WTC11 (cell line): Measurements from ENCODE around the gene MARK3.

Experiments used
- MXD4 ChIP-seq: fragments of 250-450 bp; sonication (Bioruptor Pico); IDR thresholded peaks from 2 replicates; pipeline ENCODE4 v1.8.0; 2021; ENCODE audit warnings: mild to moderate bottlenecking, moderate library complexity, borderline replicate concordance
- TEAD4 ChIP-seq: sonication (generic); formaldehyde crosslinking; IDR thresholded peaks from 2 replicates; pipeline ENCODE4 v1.8.0; 2022; ENCODE audit warnings: mild to moderate bottlenecking, missing genetic modification reagents
- ZNF416 ChIP-seq: fragments of 250-450 bp; sonication (Bioruptor Pico); IDR thresholded peaks from 2 replicates; pipeline ENCODE4 v1.9.0; 2021; ENCODE audit warnings: mild to moderate bottlenecking, inconsistent platforms
- TF ChIP-seq, protein P1 (sequence below): fragments of 200-600 bp; IDR thresholded peaks from 2 replicates; pipeline ENCODE4 v1.8.0; 2022; ENCODE audit warnings: antibody characterized with exemption
- TF ChIP-seq, protein P2 (sequence below): sonication (generic); formaldehyde crosslinking; IDR thresholded peaks from 2 replicates; pipeline ENCODE4 v1.8.1; 2023; ENCODE audit warnings: mild to moderate bottlenecking, missing genetic modification reagents, moderate library complexity

DNA sequence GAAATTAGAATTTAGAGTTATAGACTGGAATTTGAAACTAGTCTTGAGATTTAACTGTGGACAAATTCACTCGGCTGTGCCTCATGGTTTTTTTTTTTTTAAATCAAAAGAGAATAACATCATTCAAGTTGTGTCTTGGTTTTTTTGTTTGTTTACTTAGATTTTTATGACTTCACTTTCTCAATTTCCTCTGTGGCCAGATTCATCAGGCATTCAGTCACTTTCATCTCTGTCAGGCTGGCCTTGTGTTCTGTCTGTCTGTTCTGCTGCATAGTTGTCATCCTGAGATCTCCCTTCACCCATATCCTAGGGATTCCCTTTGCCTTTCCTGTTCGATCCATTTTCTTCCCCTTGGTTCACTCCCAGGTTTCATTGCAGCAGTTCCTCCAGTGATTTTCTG, 10.0 kb downstream of the MARK3 start:
- TF ChIP-seq, protein P1, sequence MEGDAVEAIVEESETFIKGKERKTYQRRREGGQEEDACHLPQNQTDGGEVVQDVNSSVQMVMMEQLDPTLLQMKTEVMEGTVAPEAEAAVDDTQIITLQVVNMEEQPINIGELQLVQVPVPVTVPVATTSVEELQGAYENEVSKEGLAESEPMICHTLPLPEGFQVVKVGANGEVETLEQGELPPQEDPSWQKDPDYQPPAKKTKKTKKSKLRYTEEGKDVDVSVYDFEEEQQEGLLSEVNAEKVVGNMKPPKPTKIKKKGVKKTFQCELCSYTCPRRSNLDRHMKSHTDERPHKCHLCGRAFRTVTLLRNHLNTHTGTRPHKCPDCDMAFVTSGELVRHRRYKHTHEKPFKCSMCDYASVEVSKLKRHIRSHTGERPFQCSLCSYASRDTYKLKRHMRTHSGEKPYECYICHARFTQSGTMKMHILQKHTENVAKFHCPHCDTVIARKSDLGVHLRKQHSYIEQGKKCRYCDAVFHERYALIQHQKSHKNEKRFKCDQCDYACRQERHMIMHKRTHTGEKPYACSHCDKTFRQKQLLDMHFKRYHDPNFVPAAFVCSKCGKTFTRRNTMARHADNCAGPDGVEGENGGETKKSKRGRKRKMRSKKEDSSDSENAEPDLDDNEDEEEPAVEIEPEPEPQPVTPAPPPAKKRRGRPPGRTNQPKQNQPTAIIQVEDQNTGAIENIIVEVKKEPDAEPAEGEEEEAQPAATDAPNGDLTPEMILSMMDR, result no peak
- TF ChIP-seq TEAD4 (CRISPR knock-in tag), result no peak
- TF ChIP-seq ZNF416 (CRISPR knock-in tag), result no peak
- TF ChIP-seq MXD4 (CRISPR knock-in tag), result no peak
- TF ChIP-seq, protein P2, sequence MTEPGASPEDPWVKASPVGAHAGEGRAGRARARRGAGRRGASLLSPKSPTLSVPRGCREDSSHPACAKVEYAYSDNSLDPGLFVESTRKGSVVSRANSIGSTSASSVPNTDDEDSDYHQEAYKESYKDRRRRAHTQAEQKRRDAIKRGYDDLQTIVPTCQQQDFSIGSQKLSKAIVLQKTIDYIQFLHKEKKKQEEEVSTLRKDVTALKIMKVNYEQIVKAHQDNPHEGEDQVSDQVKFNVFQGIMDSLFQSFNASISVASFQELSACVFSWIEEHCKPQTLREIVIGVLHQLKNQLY (CRISPR knock-in tag), result no peak
